HEK293 (cell line): ENCODE measurements around the gene WASL.
"Not testable (repeated sequence)": the region's sequence is repeated elsewhere in the genome, so short reads cannot be mapped to it uniquely, and the experiment has no call there.

Source experiments
- CTCF ChIA-PET: fragments of 350-600 bp; formaldehyde crosslinking; extraction: SDS; loops from one replicate; lab custom pipeline; 2021; ENCODE audit warnings: antibody characterized with exemption; lab: Yijun Ruan, JAX
- POLR2A ChIA-PET: fragments of 300-600 bp; formaldehyde crosslinking; extraction: SDS; loops from one replicate; lab custom pipeline; 2020; ENCODE audit warnings: antibody characterized with exemption, inconsistent platforms; lab: Yijun Ruan, JAX
- H3K27ac ChIP-seq: fragments of 200-500 bp; sonication (Bioruptor generic); 2 replicates; pipeline ENCODE4 v1.5.1; 2014; ENCODE audit warnings: low read depth, low read length, control low read depth, inconsistent platforms; ENCODE audit errors: extremely low read depth
- H3K36me3 ChIP-seq, 2 experiments: fragments of 200-500 bp in 1 of 2; sonication (Bioruptor generic) in 1 of 2; 1 replicate in 1 of 2; 2 replicates in 1 of 2; pipeline ENCODE4 v1.5.1; 2014 to 2017; ENCODE audit warnings: inconsistent platforms in 2 of 2, low read length in 2 of 2; ENCODE audit not compliant: control insufficient read depth in 2 of 2, insufficient read depth in 1 of 2
- H3K4me1 ChIP-seq: fragments of 200-500 bp; sonication (Bioruptor generic); 2 replicates; pipeline ENCODE4 v1.5.1; 2014; ENCODE audit warnings: mild to moderate bottlenecking, low read length, inconsistent platforms; ENCODE audit not compliant: control insufficient read depth, insufficient read depth
- H3K4me3 ChIP-seq: 2 replicates; pipeline ENCODE4 v1.5.1; 2011; ENCODE audit warnings: low read depth, mild to moderate bottlenecking, control low read depth, low read length, moderate library complexity
- H3K9me3 ChIP-seq: fragments of 200-500 bp; sonication (Bioruptor generic); 2 replicates; pipeline ENCODE4 v1.5.1; 2014; ENCODE audit warnings: low read depth, low read length, inconsistent platforms; ENCODE audit not compliant: control insufficient read depth, insufficient read depth
- AEBP2 ChIP-seq: fragments of 450-650 bp; formaldehyde crosslinking; IDR thresholded peaks from 2 replicates; pipeline ENCODE4 v1.5.1; 2016; ENCODE audit warnings: missing biosample characterization, missing genetic modification characterization, borderline replicate concordance
- CTCF ChIP-seq: fragments of 450-650 bp; formaldehyde crosslinking; IDR thresholded peaks from 2 replicates; pipeline ENCODE4 v1.5.1; 2016; ENCODE audit warnings: missing biosample characterization, missing genetic modification characterization
- KLF1 ChIP-seq: fragments of 450-650 bp; formaldehyde crosslinking; IDR thresholded peaks from 2 replicates; pipeline ENCODE4 v1.5.1; 2016; ENCODE audit warnings: missing biosample characterization, missing genetic modification characterization
- MYNN ChIP-seq: fragments of 450-650 bp; formaldehyde crosslinking; IDR thresholded peaks from 2 replicates; pipeline ENCODE4 v1.5.1; 2016; ENCODE audit warnings: missing biosample characterization, missing genetic modification characterization, borderline replicate concordance
- ZBTB17 ChIP-seq: fragments of 450-650 bp; formaldehyde crosslinking; IDR thresholded peaks from 2 replicates; pipeline ENCODE4 v1.5.1; 2016; ENCODE audit warnings: missing biosample characterization, missing genetic modification characterization
- ZNF138 ChIP-seq: fragments of 450-650 bp; formaldehyde crosslinking; IDR thresholded peaks from 2 replicates; pipeline ENCODE4 v1.5.1; 2016; ENCODE audit warnings: missing biosample characterization, missing genetic modification characterization, borderline replicate concordance
- ZNF146 ChIP-seq: fragments of 450-650 bp; formaldehyde crosslinking; IDR thresholded peaks from 2 replicates; pipeline ENCODE4 v1.5.1; 2016; ENCODE audit warnings: missing biosample characterization, missing genetic modification characterization
- ZNF2 ChIP-seq: fragments of 450-650 bp; formaldehyde crosslinking; IDR thresholded peaks from 2 replicates; pipeline ENCODE4 v1.5.1; 2016; ENCODE audit warnings: missing biosample characterization, missing genetic modification characterization
- ZNF202 ChIP-seq: fragments of 450-650 bp; formaldehyde crosslinking; IDR thresholded peaks from 2 replicates; pipeline ENCODE4 v1.5.1; 2016; ENCODE audit warnings: missing biosample characterization, missing genetic modification characterization, borderline replicate concordance
- ZNF214 ChIP-seq: fragments of 450-650 bp; formaldehyde crosslinking; IDR thresholded peaks from 2 replicates; pipeline ENCODE4 v1.5.1; 2017; ENCODE audit warnings: missing biosample characterization, mild to moderate bottlenecking, missing genetic modification characterization, borderline replicate concordance
- ZNF311 ChIP-seq: fragments of 450-650 bp; formaldehyde crosslinking; IDR thresholded peaks from 2 replicates; pipeline ENCODE4 v1.5.1; 2017; ENCODE audit warnings: missing biosample characterization, missing genetic modification characterization, borderline replicate concordance
- ZNF335 ChIP-seq: fragments of 450-650 bp; formaldehyde crosslinking; conservative IDR thresholded peaks from 2 replicates; pipeline ENCODE4 v1.5.1; 2016; ENCODE audit warnings: missing biosample characterization, missing genetic modification characterization
- ZNF362 ChIP-seq: fragments of 450-650 bp; formaldehyde crosslinking; IDR thresholded peaks from 2 replicates; pipeline ENCODE4 v1.5.1; 2016; ENCODE audit warnings: missing biosample characterization, missing genetic modification characterization
- ZNF416 ChIP-seq: fragments of 450-650 bp; formaldehyde crosslinking; IDR thresholded peaks from 2 replicates; pipeline ENCODE4 v1.5.1; 2016; ENCODE audit warnings: missing biosample characterization, missing genetic modification characterization
- ZNF488 ChIP-seq: fragments of 450-650 bp; formaldehyde crosslinking; IDR thresholded peaks from 2 replicates; pipeline ENCODE4 v1.5.1; 2016; ENCODE audit warnings: missing biosample characterization, missing genetic modification characterization
- ZNF544 ChIP-seq: fragments of 450-650 bp; formaldehyde crosslinking; IDR thresholded peaks from 2 replicates; pipeline ENCODE4 v1.5.0; 2017; ENCODE audit warnings: missing biosample characterization, missing genetic modification characterization
- ZNF624 ChIP-seq: fragments of 450-650 bp; formaldehyde crosslinking; IDR thresholded peaks from 2 replicates; pipeline ENCODE4 v1.5.1; 2017; ENCODE audit warnings: missing biosample characterization, missing genetic modification characterization
- ZNF654 ChIP-seq: fragments of 450-650 bp; formaldehyde crosslinking; IDR thresholded peaks from 2 replicates; pipeline ENCODE4 v1.5.1; 2016; ENCODE audit warnings: low read depth, missing biosample characterization, missing genetic modification characterization
- ZXDB ChIP-seq: fragments of 450-650 bp; formaldehyde crosslinking; IDR thresholded peaks from 2 replicates; pipeline ENCODE4 v1.5.1; 2016; ENCODE audit warnings: missing biosample characterization, missing genetic modification characterization

Gene WASL

GRCh38 chr7:123637203-123637602, 111.6 kb downstream of the WASL start:
- H3K4me3 ChIP-seq: no peak overlapping the region
- ChIA-PET POLR2A (interaction anchor here (1.5 kb wide), 1 partner anchor 111 kb away, joined by 3 read pairs; the partner anchor contains the start of gene WASL), CTCF (interaction anchor here (0.6 to 4.6 kb wide), 14 partner anchors 9 to 277 kb away, joined by 3 to 29 read pairs (median 5); no protein-coding TSS in a partner anchor)
- no peak overlapping the region for H3K27ac ChIP-seq
- no peaks in the 10 kb centered on the region for H3K9me3 ChIP-seq
- no peaks in the 10 kb centered on the region for H3K36me3 ChIP-seq
- TF ChIP-seq ZBTB17 (tag by site-specific recombination) (0 out of 2 replicates have a peak, but pooled peaks have one; percentile 30), ZNF311 (tag by site-specific recombination) (no peak), ZNF2 (tag by site-specific recombination) (no peak), ZNF214 (no peak), KLF1 (tag by site-specific recombination) (no peak), ZNF488 (tag by site-specific recombination) (no peak), ZNF335 (tag by site-specific recombination) (no peak), MYNN (tag by site-specific recombination) (no peak)
- H3K4me1 ChIP-seq: no peaks in the 10 kb centered on the region

- H3K9me3 ChIP-seq: no peaks in the 10 kb centered on the region
- CTCF ChIA-PET: interaction anchor here (0.6 to 4.6 kb wide), 23 partner anchors 9 to 463 kb away, joined by 3 to 29 read pairs (median 4); no protein-coding TSS in a partner anchor
- no peak overlapping the region for H3K27ac ChIP-seq
- H3K36me3 ChIP-seq: no peaks in the 10 kb centered on the region
- H3K4me1 ChIP-seq: no peaks in the 10 kb centered on the region
- TF ChIP-seq ZNF202 (tag by site-specific recombination) (no peak), ZNF146 (tag by site-specific recombination) (no peak), ZNF624 (tag by site-specific recombination) (no peak), ZNF138 (tag by site-specific recombination) (no peak), ZNF544 (no peak), ZXDB (tag by site-specific recombination) (no peak), ZNF2 (tag by site-specific recombination) (no peak), AEBP2 (tag by site-specific recombination) (no peak), ZNF654 (tag by site-specific recombination) (peak; percentile 81), ZNF362 (tag by site-specific recombination) (peak; percentile 82; the same call in 1 of the 2 replicates), CTCF (tag by site-specific recombination) (peak; percentile 13; the same call in 1 of the 2 replicates), ZNF416 (tag by site-specific recombination) (no peak)
- POLR2A ChIA-PET: no interaction called here
- no peak overlapping the region for H3K4me3 ChIP-seq
These were observed 113.0 kb downstream of the WASL start for GRCh38 chr7:123635551-123636359.

GRCh38 chr7:123634011-123634573, 114.7 kb downstream of the WASL start:
- H3K9me3 ChIP-seq, H3K4me3 ChIP-seq, H3K27ac ChIP-seq, POLR2A ChIA-PET, H3K4me1 ChIP-seq, H3K36me3 ChIP-seq: not testable (repeated sequence)
- CTCF ChIA-PET: interaction anchor here (0.5 to 4.6 kb wide), 11 partner anchors 10 to 438 kb away, joined by 3 to 29 read pairs (median 3); no protein-coding TSS in a partner anchor
